ENCODE data around the gene ODF2L.

The ODF2L gene

DNA sequence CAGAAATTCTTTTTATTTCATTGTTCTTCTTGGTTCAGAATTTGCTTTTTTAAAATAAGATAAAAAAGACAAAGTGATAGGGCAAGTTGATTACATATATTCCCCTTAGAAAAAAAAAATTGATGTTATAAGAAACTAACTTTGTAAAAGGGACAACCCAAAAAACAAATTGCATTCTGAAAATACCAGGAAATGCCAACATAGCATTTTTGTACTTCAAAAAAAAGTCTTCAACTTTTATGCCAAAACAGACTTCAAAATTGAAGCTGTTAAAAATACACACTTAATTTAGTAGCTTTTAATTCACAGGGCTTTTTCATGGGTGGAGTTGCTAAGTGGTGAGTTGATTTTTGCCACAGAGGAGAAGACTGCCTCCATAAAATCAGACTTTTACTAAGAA is 70.9 kb downstream of the ODF2L start:
- H3K27ac ChIP-seq: no peak overlapping the region
- DNase-seq (ENCODE audit: low read depth, low spot score): no peak

DNA sequence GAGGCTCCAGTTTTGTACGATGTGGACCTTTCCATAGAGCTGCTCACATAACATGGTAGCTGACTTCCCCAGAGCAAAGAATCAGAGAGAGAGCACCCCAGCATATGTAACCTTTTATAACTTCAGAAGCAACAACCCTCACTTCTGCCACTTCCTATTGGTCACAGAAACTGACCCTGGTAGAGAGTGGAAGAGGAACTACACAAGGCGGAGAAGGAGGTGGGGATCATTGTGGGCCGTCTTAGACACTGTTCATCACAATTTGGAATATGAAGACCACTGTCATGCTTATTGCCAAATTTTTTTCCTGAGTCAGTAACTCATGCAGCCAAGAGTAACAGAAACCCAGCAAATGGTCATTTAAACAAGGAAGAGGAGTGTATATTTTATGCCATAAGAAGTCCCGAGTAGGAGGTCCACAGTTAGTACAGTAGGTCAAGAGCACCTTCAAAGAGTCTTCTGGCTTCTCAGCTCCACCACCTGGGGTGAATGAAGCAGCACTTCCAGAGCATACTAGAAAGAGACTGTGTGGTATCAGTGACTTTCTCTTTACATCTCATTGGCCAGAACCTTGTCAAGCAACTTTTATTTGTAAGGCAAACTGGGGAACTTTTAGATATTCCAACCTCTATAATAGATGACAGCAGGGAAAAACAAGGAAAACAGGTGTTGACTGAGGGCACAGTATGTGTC is 71.8 kb downstream of the ODF2L start:
- DNase-seq (ENCODE audit: low read depth, low spot score): no peak
- no peak overlapping the region for H3K27ac ChIP-seq

DNA sequence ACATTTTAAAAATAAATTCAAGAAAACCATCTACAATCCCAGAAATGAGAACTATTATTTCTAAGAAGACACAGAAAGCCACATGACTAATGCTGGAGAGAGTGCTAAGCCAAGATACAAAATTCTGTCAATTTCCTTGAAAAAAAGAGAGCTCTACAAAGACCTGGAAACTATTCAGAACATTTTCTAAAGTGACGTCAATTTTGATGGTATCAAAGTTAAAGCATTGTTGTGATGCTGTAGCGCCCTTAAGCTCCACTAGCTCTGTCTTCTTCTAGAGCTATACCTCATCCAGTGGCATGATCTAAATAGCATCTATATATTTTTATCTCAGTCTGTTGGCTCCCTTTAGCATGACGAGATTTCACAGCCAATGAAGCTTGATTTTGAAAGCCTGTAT is 73.9 kb downstream of the ODF2L start:
- no peak for DNase-seq (ENCODE audit: low read depth, low spot score)
- no peak overlapping the region for H3K27ac ChIP-seq

DNA sequence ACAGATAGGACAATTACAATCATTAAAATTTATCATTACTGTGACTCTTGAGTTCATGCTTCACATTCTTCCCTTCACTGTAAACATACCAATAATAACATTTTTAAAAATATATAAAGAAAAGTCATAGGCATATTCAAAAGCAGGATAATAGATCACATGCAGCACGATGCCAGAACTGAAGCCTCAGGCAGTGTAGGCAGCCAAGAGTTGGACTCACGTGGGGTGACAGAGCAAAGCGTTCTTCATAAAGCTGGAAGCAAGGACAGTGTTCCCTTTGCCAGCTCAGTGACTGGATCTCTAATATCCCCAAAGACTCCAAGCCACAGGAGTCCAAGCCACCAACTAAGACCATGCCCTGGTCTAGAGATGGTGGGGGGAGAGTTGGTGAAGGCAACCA is 77.7 kb downstream of the ODF2L start:
- no peak overlapping the region for H3K27ac ChIP-seq
- no peak for DNase-seq (ENCODE audit: low read depth, low spot score)

DNA sequence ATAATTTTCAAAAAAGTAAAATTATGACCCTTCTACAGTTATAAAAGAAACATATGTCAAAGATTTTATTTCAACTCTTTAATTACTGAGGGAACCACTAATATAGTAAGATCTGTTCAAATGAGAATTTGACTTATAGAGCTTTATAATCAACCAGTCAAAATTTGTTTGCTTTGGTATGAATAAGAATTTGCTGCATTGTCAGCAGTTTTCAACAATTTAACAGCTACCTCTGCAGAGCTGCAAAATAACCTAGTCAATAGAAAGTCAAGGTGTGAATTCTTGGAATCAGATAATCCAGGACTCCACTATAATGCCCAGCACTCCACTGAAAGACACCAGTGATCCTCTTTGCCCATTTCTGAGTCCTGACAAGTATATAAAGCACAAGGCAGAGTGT is 78.2 kb downstream of the ODF2L start:
- DNase-seq (ENCODE audit: low read depth, low spot score): no peak
- no peak overlapping the region for H3K27ac ChIP-seq

DNA sequence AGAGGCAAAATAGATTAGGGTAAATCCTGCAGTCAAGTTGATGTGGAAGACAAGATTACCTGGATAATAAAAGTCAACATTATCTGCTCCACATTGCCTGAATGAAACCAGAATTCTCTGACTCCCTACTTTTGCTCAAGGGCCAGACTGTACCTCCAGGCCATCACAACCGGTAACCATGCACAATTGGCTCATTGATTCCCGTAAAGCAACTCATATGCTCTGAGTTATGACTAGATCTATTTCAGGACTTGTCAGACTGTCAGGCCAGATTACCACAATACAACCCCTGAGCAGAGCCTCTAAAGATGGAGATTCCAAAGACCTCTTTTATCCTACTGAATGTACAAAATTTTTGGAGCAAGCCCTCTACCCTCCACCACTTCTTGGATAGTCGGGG is 90.4 kb downstream of the ODF2L start:
- no peak for DNase-seq (ENCODE audit: low read depth, low spot score)
- no peak overlapping the region for H3K27ac ChIP-seq

DNA sequence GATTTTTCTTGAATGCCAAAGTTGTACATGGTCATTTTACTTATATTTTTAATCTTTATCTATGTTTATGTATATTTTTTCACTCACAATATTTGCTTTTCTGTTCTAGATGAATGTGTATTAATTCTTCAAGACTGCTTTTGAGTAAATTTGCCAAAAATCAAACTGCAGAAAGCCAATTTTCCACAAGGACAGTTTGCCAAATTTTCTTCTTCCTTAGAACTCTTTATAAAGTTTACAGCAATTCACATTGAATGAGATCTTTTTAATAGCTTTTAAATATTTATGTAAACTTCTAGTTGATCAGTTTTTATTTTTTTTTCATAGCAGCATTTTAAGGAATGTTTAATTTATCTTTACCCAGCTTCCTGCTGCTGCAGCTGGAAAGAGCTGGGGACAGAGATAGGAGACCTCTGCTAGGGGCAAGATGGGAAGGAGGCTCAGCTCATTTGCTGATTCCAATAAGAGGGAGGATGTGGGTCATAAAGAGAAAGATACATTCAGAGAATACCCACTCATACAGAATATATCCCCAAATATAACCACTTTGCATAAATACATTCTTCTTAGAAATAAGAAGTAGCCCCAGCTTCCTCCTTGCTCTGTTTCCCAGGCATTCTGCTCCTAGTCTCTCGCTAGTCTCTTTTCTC is 93.0 kb downstream of the ODF2L start:
- H3K27ac ChIP-seq: no peak overlapping the region
- no peak for DNase-seq (ENCODE audit: low read depth, low spot score)
